Stimulated activated CD8-positive, alpha-beta memory T cell treated with anti-CD3 and anti-CD28 coated beads, Interleukin-15, amount 100 ng/mL, for 24 hours (primary cell): Measurements from ENCODE around the gene PANK4.

Source experiments
- DNase-seq: peaks from one replicate; pipeline ENCODE4 v3.0.0-alpha.2; 2020; ENCODE audit warnings: low read depth

PANK4 gene

GRCh38 chr1:2544875-2545640, 18.7 kb upstream of the PANK4 start:
- no peak for DNase-seq

- no peak for DNase-seq
These were observed 17.9 kb upstream of the PANK4 start for GRCh38 chr1:2544093-2544874.

- no peak for DNase-seq
These were observed 17.2 kb upstream of the PANK4 start for GRCh38 chr1:2543543-2544092.

- no peak for DNase-seq
These were observed 16.0 kb upstream of the PANK4 start for GRCh38 chr1:2542246-2542915.

- no peak for DNase-seq
These were observed 15.3 kb upstream of the PANK4 start for GRCh38 chr1:2541619-2542245.

GRCh38 chr1:2540816-2541492, 14.6 kb upstream of the PANK4 start:
- no peak for DNase-seq

- no peak for DNase-seq
These were observed 13.0 kb upstream of the PANK4 start for GRCh38 chr1:2539312-2539907.

GRCh38 chr1:2538872-2539271, 12.5 kb upstream of the PANK4 start:
- DNase-seq: no peak

- no peak for DNase-seq
These were observed 12.0 kb upstream of the PANK4 start for GRCh38 chr1:2538376-2538775.

GRCh38 chr1:2537784-2538115, 11.4 kb upstream of the PANK4 start:
- DNase-seq: no peak

- no peak for DNase-seq
These were observed 9.6 kb upstream of the PANK4 start for GRCh38 chr1:2535981-2536380.

GRCh38 chr1:2535455-2535854, 9.1 kb upstream of the PANK4 start:
- no peak for DNase-seq

GRCh38 chr1:2534687-2535441, 8.5 kb upstream of the PANK4 start:
- DNase-seq: no peak

- no peak for DNase-seq
These were observed 7.9 kb upstream of the PANK4 start for GRCh38 chr1:2534315-2534686.

- no peak for DNase-seq
These were observed 7.0 kb upstream of the PANK4 start for GRCh38 chr1:2533365-2533764.

GRCh38 chr1:2532485-2533160, 6.2 kb upstream of the PANK4 start:
- no peak for DNase-seq

- no peak for DNase-seq
These were observed 4.3 kb upstream of the PANK4 start for GRCh38 chr1:2530513-2531361.

GRCh38 chr1:2529784-2530512, 3.6 kb upstream of the PANK4 start, which contains the start of gene HES5:
Gene HES5 (minus strand): TSS chr1:2530263. CDS start chr1:2530164, 99 bp downstream.
- no peak for DNase-seq
